ENCODE results near the gene TSHR. TPM values are rescaled to one million over a fixed set of nuclear protein-coding genes. Genes with fewer than 3 reads are reported as not detected.

The TSHR gene
- total RNA-seq, 2 donors from 2014 or later, result 0.23 to 0.36 TPM

DNA sequence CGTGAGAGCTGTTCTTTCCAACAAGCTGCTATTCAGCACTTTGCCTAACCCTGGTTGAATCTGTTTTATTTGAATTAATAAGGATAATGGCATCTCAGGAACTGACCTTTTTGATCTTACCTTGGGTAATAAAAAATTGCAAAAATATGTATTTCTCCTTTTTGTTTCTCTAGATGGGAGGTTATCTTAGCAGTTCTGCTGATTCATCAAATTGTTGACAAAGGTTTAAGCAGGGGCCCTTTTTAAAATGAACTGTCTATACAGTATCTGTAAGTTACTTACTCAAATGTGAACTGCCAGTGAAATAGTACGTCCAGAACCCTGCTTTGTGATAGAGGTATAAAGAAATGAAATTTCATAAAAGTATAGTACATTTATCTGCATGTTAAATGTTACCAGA lies 681 bp downstream of the TSHR start:
- no peaks in the 10 kb centered on the region for H3K9me3 ChIP-seq
- no peak for DNase-seq (ENCODE audit: low spot score)
- 83% methylated on average over 2 of the region's 2 CpGs for WGBS
- no peak overlapping the region for H3K4me3 ChIP-seq
- H3K36me3 ChIP-seq, result no peaks in the 10 kb centered on the region
- H3K4me1 ChIP-seq (replicated peaks), result no peaks in the 10 kb centered on the region
- H3K27ac ChIP-seq, result no peak overlapping the region
- H3K27me3 ChIP-seq (replicated peaks; ENCODE audit: insufficient read depth), result peaks cover 3% of the 10 kb centered on the region
- intact Hi-C loops (cut with DNase I), result loop anchor here (10.0 kb wide), 1 partner anchor 219 kb away; no protein-coding TSS in a partner anchor
- TF ChIP-seq POLR2A (IDR thresholded peaks at IDR 0.05) (no peak), POLR2AphosphoS5 (IDR thresholded peaks at IDR 0.05) (no peak)
- TF ChIP-seq, protein P1, sequence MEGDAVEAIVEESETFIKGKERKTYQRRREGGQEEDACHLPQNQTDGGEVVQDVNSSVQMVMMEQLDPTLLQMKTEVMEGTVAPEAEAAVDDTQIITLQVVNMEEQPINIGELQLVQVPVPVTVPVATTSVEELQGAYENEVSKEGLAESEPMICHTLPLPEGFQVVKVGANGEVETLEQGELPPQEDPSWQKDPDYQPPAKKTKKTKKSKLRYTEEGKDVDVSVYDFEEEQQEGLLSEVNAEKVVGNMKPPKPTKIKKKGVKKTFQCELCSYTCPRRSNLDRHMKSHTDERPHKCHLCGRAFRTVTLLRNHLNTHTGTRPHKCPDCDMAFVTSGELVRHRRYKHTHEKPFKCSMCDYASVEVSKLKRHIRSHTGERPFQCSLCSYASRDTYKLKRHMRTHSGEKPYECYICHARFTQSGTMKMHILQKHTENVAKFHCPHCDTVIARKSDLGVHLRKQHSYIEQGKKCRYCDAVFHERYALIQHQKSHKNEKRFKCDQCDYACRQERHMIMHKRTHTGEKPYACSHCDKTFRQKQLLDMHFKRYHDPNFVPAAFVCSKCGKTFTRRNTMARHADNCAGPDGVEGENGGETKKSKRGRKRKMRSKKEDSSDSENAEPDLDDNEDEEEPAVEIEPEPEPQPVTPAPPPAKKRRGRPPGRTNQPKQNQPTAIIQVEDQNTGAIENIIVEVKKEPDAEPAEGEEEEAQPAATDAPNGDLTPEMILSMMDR (IDR thresholded peaks at IDR 0.05), result no peak

DNA sequence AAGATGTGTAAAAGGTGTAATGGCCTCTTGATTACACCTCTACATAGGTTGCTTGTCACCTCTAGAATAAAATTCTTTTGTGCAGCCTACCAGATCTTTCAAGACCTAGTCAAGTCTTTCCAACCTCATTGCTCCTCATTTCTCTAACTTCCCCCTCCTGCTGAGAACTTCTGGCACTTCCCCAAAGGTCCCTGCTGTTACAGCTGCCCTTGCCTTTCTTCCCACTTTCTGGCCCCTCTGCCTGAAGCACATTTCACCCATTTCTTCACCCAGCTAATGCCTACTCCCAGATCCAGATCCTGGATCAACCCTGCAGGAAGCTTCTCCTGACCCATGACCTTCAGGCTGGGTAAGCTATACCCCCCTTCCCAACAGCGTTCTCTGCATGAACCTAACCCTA lies 1.5 kb downstream of the TSHR start:
- intact Hi-C loops (cut with DNase I), result loop anchor here (10.0 kb wide), 1 partner anchor 218 kb away; no protein-coding TSS in a partner anchor
- no peaks in the 10 kb centered on the region for H3K4me1 ChIP-seq (replicated peaks)
- H3K4me3 ChIP-seq, result no peak overlapping the region
- H3K27me3 ChIP-seq (replicated peaks; ENCODE audit: insufficient read depth), result peaks cover 3% of the 10 kb centered on the region
- 74% methylated on average over 1 of the region's 1 CpG for WGBS
- no peak overlapping the region for H3K27ac ChIP-seq
- H3K9me3 ChIP-seq, result no peaks in the 10 kb centered on the region
- H3K36me3 ChIP-seq, result no peaks in the 10 kb centered on the region
- TF ChIP-seq POLR2AphosphoS5 (IDR thresholded peaks at IDR 0.05) (no peak), POLR2A (IDR thresholded peaks at IDR 0.05) (no peak)
- TF ChIP-seq, protein P1 (IDR thresholded peaks at IDR 0.05), result no peak
- no peak for DNase-seq (ENCODE audit: low spot score)

GRCh38 chr14:80957613-80958012 lies 2.2 kb downstream of the TSHR start:
- intact Hi-C loops (cut with DNase I), result loop anchor here (10.0 kb wide), 1 partner anchor 217 kb away; no protein-coding TSS in a partner anchor
- no peaks in the 10 kb centered on the region for H3K36me3 ChIP-seq
- no peaks in the 10 kb centered on the region for H3K9me3 ChIP-seq
- no peak for DNase-seq (ENCODE audit: low spot score)
- H3K4me3 ChIP-seq, result no peak overlapping the region
- H3K27me3 ChIP-seq (replicated peaks; ENCODE audit: insufficient read depth), result peaks cover 3% of the 10 kb centered on the region
- TF ChIP-seq POLR2AphosphoS5 (IDR thresholded peaks at IDR 0.05) (no peak), POLR2A (IDR thresholded peaks at IDR 0.05) (no peak)
- TF ChIP-seq, protein P1 (IDR thresholded peaks at IDR 0.05), result no peak
- H3K27ac ChIP-seq, result no peak overlapping the region
- no peaks in the 10 kb centered on the region for H3K4me1 ChIP-seq (replicated peaks)
- 82% methylated on average over 2 of the region's 2 CpGs for WGBS

DNA sequence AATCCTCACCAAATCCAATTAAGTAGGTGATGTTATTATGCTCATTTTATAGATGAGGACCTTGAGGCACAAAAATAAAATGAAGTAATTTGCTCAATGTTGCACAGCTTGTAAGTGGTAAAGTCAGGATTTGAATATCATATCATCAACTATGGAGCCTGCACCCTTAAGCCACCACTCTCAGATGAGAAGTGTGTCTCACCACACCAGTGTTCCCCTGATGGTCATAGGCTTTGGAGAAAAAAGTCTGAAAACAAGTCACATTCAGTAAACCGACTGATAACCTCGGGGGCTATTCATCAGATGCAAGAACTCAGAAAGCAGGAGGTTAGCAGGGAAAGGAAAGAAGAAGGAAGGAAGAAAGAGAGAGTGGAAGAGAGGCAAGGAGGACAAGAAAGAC lies 2.8 kb downstream of the TSHR start:
- TF ChIP-seq POLR2AphosphoS5 (IDR thresholded peaks at IDR 0.05) (no peak), POLR2A (IDR thresholded peaks at IDR 0.05) (no peak)
- TF ChIP-seq, protein P1 (IDR thresholded peaks at IDR 0.05), result no peak
- H3K4me1 ChIP-seq (replicated peaks), result no peaks in the 10 kb centered on the region
- no peak for DNase-seq (ENCODE audit: low spot score)
- H3K27me3 ChIP-seq (replicated peaks; ENCODE audit: insufficient read depth), result peaks cover 3% of the 10 kb centered on the region
- 71% methylated on average over 2 of the region's 2 CpGs for WGBS
- no peak overlapping the region for H3K27ac ChIP-seq
- no peaks in the 10 kb centered on the region for H3K9me3 ChIP-seq
- intact Hi-C loops (cut with DNase I), result loop anchor here (10.0 kb wide), 1 partner anchor 217 kb away; no protein-coding TSS in a partner anchor
- no peaks in the 10 kb centered on the region for H3K36me3 ChIP-seq
- H3K4me3 ChIP-seq, result no peak overlapping the region

DNA sequence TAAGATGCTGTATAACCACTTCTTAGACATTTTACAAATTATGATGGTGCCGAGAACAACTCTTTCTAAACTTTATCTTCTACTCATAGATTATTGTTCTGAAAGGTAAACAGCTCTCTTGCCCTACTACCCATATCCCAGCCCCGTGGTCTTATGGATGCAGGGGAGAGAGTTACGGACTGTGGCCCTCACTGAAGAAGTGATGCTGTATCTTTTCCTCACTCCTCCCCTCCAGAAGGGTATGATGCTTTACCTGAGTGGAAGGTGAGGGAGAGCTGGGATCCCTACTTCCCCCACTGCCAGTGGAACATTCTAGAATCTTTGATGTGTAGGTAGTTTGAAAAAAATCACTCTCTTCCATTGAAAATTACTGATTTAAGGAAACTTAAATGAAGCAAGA lies 3.5 kb downstream of the TSHR start:
- Histone ChIP-seq H3K9me3 (no peaks in the 10 kb centered on the region), H3K27ac (no peak overlapping the region), H3K4me3 (no peak overlapping the region), H3K4me1 (replicated peaks) (no peaks in the 10 kb centered on the region), H3K27me3 (replicated peaks; ENCODE audit: insufficient read depth) (peaks cover 3% of the 10 kb centered on the region), H3K36me3 (no peaks in the 10 kb centered on the region)
- TF ChIP-seq, protein P1 (IDR thresholded peaks at IDR 0.05), result no peak
- no peak for TF ChIP-seq POLR2AphosphoS5 (IDR thresholded peaks at IDR 0.05)
- TF ChIP-seq POLR2A (IDR thresholded peaks at IDR 0.05), result no peak
- DNase-seq (ENCODE audit: low spot score), result no peak
- WGBS, result 68% methylated on average over 3 of the region's 3 CpGs
- intact Hi-C loops (cut with DNase I), result loop anchor here (10.0 kb wide), 1 partner anchor 216 kb away; no protein-coding TSS in a partner anchor
